ENCODE measurements around the gene TFB1M. TPM values are rescaled to one million over a fixed set of nuclear protein-coding genes. Genes with fewer than 3 reads are reported as not detected.

The TFB1M gene
- total and polyA plus RNA-seq, 2 donors: 9.8 to 27.4 TPM

- Histone ChIP-seq H3K4me3 (ENCODE audit: low read depth, low read length) (no peak overlapping the region), H3K4me1 (ENCODE audit: insufficient read depth) (peaks cover 1% of the 10 kb centered on the region), H3K27ac (ENCODE audit: low read depth) (no peak overlapping the region), H3K36me3 (ENCODE audit: insufficient read depth) (no peaks in the 10 kb centered on the region)
- no peak for DNase-seq (ENCODE audit: extremely low spot score)
- 52% methylated on average over 3 of the region's 3 CpGs for WGBS
These were observed 53.6 kb downstream of the TFB1M start for GRCh38 chr6:155260686-155261085.

GRCh38 chr6:155259897-155260296 lies 54.4 kb downstream of the TFB1M start:
- H3K36me3 ChIP-seq (ENCODE audit: insufficient read depth): no peaks in the 10 kb centered on the region
- no peak overlapping the region for H3K4me3 ChIP-seq (ENCODE audit: low read depth, low read length)
- no peak overlapping the region for H3K27ac ChIP-seq (ENCODE audit: low read depth)
- no peak for DNase-seq (ENCODE audit: extremely low spot score)
- 89% methylated on average over 5 of the region's 5 CpGs for whole genome bisulfite sequencing
- peaks cover under 1% of the 10 kb centered on the region for H3K4me1 ChIP-seq (ENCODE audit: insufficient read depth)

DNA sequence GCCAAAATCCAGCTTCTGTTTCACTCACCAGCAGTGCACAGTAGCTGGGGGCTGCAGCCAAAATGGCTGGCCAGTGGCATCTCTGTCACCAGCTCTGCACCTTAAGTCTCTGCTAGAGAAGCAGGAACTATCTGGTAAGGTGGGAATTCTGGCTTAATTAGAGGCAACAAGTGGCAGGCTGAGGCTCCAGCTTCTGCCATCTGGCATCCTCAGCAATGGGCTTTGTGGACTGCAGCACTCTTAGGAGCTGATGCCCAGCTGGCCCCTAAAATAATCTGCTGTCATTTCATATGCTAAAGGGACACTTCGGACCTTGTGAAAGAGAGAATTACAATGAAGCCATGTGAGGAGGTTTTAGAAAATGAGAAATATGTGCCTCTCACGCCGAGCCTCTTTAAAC lies 55.1 kb downstream of the TFB1M start:
- WGBS: 95% methylated on average over 3 of the region's 3 CpGs
- no peaks in the 10 kb centered on the region for H3K4me1 ChIP-seq (ENCODE audit: insufficient read depth)
- no peaks in the 10 kb centered on the region for H3K36me3 ChIP-seq (ENCODE audit: insufficient read depth)
- H3K27ac ChIP-seq (ENCODE audit: low read depth): no peak overlapping the region
- DNase-seq (ENCODE audit: extremely low spot score): no peak
- no peak overlapping the region for H3K4me3 ChIP-seq (ENCODE audit: low read depth, low read length)

- Histone ChIP-seq H3K36me3 (ENCODE audit: insufficient read depth) (no peaks in the 10 kb centered on the region), H3K27ac (ENCODE audit: low read depth) (no peak overlapping the region), H3K4me3 (ENCODE audit: low read depth, low read length) (no peak overlapping the region), H3K4me1 (ENCODE audit: insufficient read depth) (no peaks in the 10 kb centered on the region)
- DNase-seq (ENCODE audit: extremely low spot score): no peak
- WGBS: 89% methylated on average over 9 of the region's 9 CpGs
These were observed 56.5 kb downstream of the TFB1M start for GRCh38 chr6:155257796-155258195.

DNA sequence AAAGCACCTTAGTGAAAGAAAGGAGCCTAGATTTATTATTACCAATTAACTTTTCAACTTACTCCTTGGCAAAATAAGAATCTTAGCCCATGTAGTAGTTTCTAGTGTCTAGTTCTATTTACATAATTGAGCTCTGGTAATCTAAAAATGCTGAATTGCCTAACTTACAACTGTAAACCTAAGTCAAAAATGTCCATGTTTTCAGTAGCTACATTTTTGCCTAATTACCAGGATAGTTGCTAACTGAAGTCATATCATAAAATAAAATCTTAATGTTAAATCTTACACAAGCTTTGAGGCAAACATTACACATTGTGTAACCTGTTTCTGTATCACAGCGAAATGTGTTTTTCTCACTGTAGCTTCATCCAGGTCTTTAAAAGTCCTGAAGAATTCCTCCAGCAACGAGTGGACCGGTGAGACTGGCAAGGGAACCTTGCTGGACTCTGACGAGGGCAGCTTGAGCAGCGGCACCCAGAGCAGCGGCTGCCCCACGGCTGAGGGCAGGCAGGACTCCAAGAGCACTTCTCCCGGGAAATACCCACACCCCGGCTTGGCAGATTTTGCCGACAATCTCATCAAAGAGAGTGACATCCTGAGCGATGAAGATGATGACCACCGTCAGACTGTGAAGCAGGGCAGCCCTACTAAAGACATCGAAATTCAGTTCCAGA lies 58.0 kb downstream of the TFB1M start:
- WGBS: 86% methylated on average over 13 of the region's 13 CpGs
- Histone ChIP-seq H3K36me3 (ENCODE audit: insufficient read depth) (no peaks in the 10 kb centered on the region), H3K27ac (ENCODE audit: low read depth) (no peak overlapping the region), H3K4me3 (ENCODE audit: low read depth, low read length) (no peak overlapping the region), H3K4me1 (ENCODE audit: insufficient read depth) (no peaks in the 10 kb centered on the region)
- DNase-seq (ENCODE audit: extremely low spot score): no peak

GRCh38 chr6:155254139-155254538 lies 60.1 kb downstream of the TFB1M start:
- DNase-seq (ENCODE audit: extremely low spot score): no peak
- no peaks in the 10 kb centered on the region for H3K36me3 ChIP-seq (ENCODE audit: insufficient read depth)
- WGBS: 90% methylated on average over 10 of the region's 10 CpGs

DNA sequence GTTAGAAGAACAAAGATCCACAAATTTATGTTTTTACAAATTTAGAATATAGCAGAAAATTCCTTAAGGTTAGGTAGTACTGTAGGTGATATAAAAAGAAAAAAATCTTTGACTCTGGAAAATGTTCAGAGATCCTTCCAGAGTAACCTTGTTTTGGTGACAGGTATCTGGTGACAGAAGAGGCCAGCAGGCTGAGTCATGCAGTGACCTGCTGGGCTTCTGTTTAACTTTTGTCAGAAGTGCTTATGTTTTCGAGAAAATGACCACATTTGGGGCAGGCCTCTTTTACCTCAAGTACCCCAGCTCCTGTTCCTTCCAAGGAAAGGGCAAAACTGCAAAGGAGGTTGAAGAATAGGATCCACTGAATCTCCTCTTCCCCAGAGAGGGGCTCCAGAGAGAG lies 60.9 kb downstream of the TFB1M start:
- Histone ChIP-seq H3K36me3 (ENCODE audit: insufficient read depth) (no peaks in the 10 kb centered on the region), H3K4me3 (ENCODE audit: low read depth, low read length) (no peak overlapping the region), H3K27ac (ENCODE audit: low read depth) (no peak overlapping the region), H3K4me1 (ENCODE audit: insufficient read depth) (no peaks in the 10 kb centered on the region)
- DNase-seq (ENCODE audit: extremely low spot score): no peak
- WGBS: 45% methylated on average over 1 of the region's 1 CpG

More at GRCh38 chr6:155254139-155254538, 60.1 kb downstream of the TFB1M start:
- H3K4me1 ChIP-seq (ENCODE audit: insufficient read depth): no peaks in the 10 kb centered on the region
- no peak overlapping the region for H3K4me3 ChIP-seq (ENCODE audit: low read depth, low read length)
- H3K27ac ChIP-seq (ENCODE audit: low read depth): no peak overlapping the region

GRCh38 chr6:155252581-155252980 lies 61.7 kb downstream of the TFB1M start:
- 93% methylated on average over 8 of the region's 8 CpGs for WGBS
- no peaks in the 10 kb centered on the region for H3K4me1 ChIP-seq (ENCODE audit: insufficient read depth)
- no peak for DNase-seq (ENCODE audit: extremely low spot score)
- H3K27ac ChIP-seq (ENCODE audit: low read depth): no peak overlapping the region
- no peaks in the 10 kb centered on the region for H3K36me3 ChIP-seq (ENCODE audit: insufficient read depth)
- no peak overlapping the region for H3K4me3 ChIP-seq (ENCODE audit: low read depth, low read length)

- DNase-seq (ENCODE audit: extremely low spot score): no peak
- no peaks in the 10 kb centered on the region for H3K36me3 ChIP-seq (ENCODE audit: insufficient read depth)
- no peak overlapping the region for H3K27ac ChIP-seq (ENCODE audit: low read depth)
- WGBS: 88% methylated on average over 10 of the region's 10 CpGs
- no peaks in the 10 kb centered on the region for H3K4me1 ChIP-seq (ENCODE audit: insufficient read depth)
- no peak overlapping the region for H3K4me3 ChIP-seq (ENCODE audit: low read depth, low read length)
These were observed 63.4 kb downstream of the TFB1M start for GRCh38 chr6:155250701-155251381.

GRCh38 chr6:155248008-155249001 lies 66.0 kb downstream of the TFB1M start:
- H3K36me3 ChIP-seq (ENCODE audit: insufficient read depth): no peaks in the 10 kb centered on the region
- 64% methylated on average over 30 of the region's 30 CpGs for WGBS
- DNase-seq (ENCODE audit: extremely low spot score): no peak

GRCh38 chr6:155247618-155248007 lies 66.7 kb downstream of the TFB1M start:
- no peak overlapping the region for H3K27ac ChIP-seq (ENCODE audit: low read depth)
- no peaks in the 10 kb centered on the region for H3K36me3 ChIP-seq (ENCODE audit: insufficient read depth)
- no peaks in the 10 kb centered on the region for H3K4me1 ChIP-seq (ENCODE audit: insufficient read depth)
- H3K4me3 ChIP-seq (ENCODE audit: low read depth, low read length): no peak overlapping the region
- no peak for DNase-seq (ENCODE audit: extremely low spot score)
- 78% methylated on average over 5 of the region's 5 CpGs for WGBS

More at GRCh38 chr6:155248008-155249001, 66.0 kb downstream of the TFB1M start:
- Histone ChIP-seq H3K27ac (ENCODE audit: low read depth) (no peak overlapping the region), H3K4me3 (ENCODE audit: low read depth, low read length) (no peak overlapping the region), H3K4me1 (ENCODE audit: insufficient read depth) (no peaks in the 10 kb centered on the region)

DNA sequence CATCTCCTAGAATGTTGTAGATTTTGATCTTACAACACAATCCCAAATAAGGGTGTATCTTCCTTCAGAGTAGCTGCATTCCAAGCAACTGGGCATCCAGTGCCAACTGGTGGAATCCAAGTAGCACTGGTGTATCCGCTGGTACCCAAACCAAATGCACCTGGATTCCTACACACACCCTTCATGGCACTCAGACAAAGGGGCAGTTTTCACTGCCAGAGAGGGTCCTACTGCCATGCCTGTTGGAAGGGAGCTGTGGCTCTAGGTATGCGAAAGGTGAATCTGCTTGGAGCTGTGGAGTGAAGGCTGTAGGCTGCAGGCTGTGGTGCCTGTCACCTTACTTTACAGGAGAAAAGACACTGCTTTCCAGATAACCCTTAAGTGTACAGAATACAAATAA lies 67.5 kb downstream of the TFB1M start:
- Histone ChIP-seq H3K36me3 (ENCODE audit: insufficient read depth) (no peaks in the 10 kb centered on the region), H3K4me1 (ENCODE audit: insufficient read depth) (no peaks in the 10 kb centered on the region), H3K27ac (ENCODE audit: low read depth) (no peak overlapping the region), H3K4me3 (ENCODE audit: low read depth, low read length) (no peak overlapping the region)
- WGBS: 91% methylated on average over 2 of the region's 2 CpGs
- no peak for DNase-seq (ENCODE audit: extremely low spot score)

- 69% methylated on average over 3 of the region's 3 CpGs for WGBS
- H3K36me3 ChIP-seq (ENCODE audit: insufficient read depth): no peaks in the 10 kb centered on the region
- H3K27ac ChIP-seq (ENCODE audit: low read depth): no peak overlapping the region
- H3K4me3 ChIP-seq (ENCODE audit: low read depth, low read length): no peak overlapping the region
- no peaks in the 10 kb centered on the region for H3K4me1 ChIP-seq (ENCODE audit: insufficient read depth)
- DNase-seq (ENCODE audit: extremely low spot score): no peak
These were observed 68.5 kb downstream of the TFB1M start for GRCh38 chr6:155245831-155246230.
